T-helper 9 cell (primary cell): ENCODE measurements around the gene ZNF804A.

Experiments used
- DNase-seq: peaks from one replicate; pipeline ENCODE4 v3.0.0-alpha.2; 2020

Gene ZNF804A

GRCh38 chr2:184611361-184612085 lies 13.2 kb downstream of the ZNF804A start:
- no peak for DNase-seq

- DNase-seq, result no peak
Observed at GRCh38 chr2:184620367-184620766, 22.0 kb downstream of the ZNF804A start.

- no peak for DNase-seq
Observed at GRCh38 chr2:184624311-184624710, 26.0 kb downstream of the ZNF804A start.

- no peak for DNase-seq
Observed at GRCh38 chr2:184628051-184628450, 29.7 kb downstream of the ZNF804A start.

- no peak for DNase-seq
Observed at GRCh38 chr2:184633726-184634125, 35.4 kb downstream of the ZNF804A start.

GRCh38 chr2:184637781-184638180 lies 39.5 kb downstream of the ZNF804A start:
- DNase-seq, result no peak

GRCh38 chr2:184644685-184645084 lies 46.4 kb downstream of the ZNF804A start:
- no peak for DNase-seq

GRCh38 chr2:184646177-184646576 lies 47.8 kb downstream of the ZNF804A start:
- no peak for DNase-seq

GRCh38 chr2:184646593-184646992 lies 48.3 kb downstream of the ZNF804A start:
- DNase-seq, result no peak

- no peak for DNase-seq
Observed at GRCh38 chr2:184654945-184655344, 56.6 kb downstream of the ZNF804A start.

GRCh38 chr2:184677171-184677570 lies 78.8 kb downstream of the ZNF804A start:
- DNase-seq, result no peak

GRCh38 chr2:184679219-184680018 lies 81.1 kb downstream of the ZNF804A start:
- no peak for DNase-seq

GRCh38 chr2:184680825-184681224 lies 82.5 kb downstream of the ZNF804A start:
- DNase-seq, result no peak

GRCh38 chr2:184681642-184682321 lies 83.5 kb downstream of the ZNF804A start:
- DNase-seq, result no peak

- DNase-seq, result no peak
Observed at GRCh38 chr2:184683911-184684310, 85.6 kb downstream of the ZNF804A start.

GRCh38 chr2:184685999-184686841 lies 87.9 kb downstream of the ZNF804A start:
- no peak for DNase-seq

- no peak for DNase-seq
Observed at GRCh38 chr2:184689638-184690037, 91.3 kb downstream of the ZNF804A start.

GRCh38 chr2:184692141-184692734 lies 93.9 kb downstream of the ZNF804A start:
- no peak for DNase-seq

- no peak for DNase-seq
Observed at GRCh38 chr2:184696644-184697043, 98.3 kb downstream of the ZNF804A start.

- DNase-seq, result no peak
Observed at GRCh38 chr2:184698476-184698875, 100.1 kb downstream of the ZNF804A start.

- no peak for DNase-seq
Observed at GRCh38 chr2:184721881-184722280, 123.6 kb downstream of the ZNF804A start.

- DNase-seq, result no peak
Observed at GRCh38 chr2:184727813-184728212, 129.5 kb downstream of the ZNF804A start.
